T-cell (primary cell): Measurements from ENCODE around the gene RBM27. TPM values are rescaled to one million over a fixed set of nuclear protein-coding genes. Genes with fewer than 3 reads are reported as not detected.
"Not testable (repeated sequence)": the region's sequence is repeated elsewhere in the genome, so short reads cannot be mapped to it uniquely, and the experiment has no call there.

Experiments used
- ATAC-seq, 4 experiments: fragments of 200-7000 bp in 3 of 4; fragments of 150-1000 bp in 1 of 4; cut with Tn5 transposase; replicated peaks in 1 of 4; 1 replicate in 3 of 4; 2 replicates in 1 of 4; pipeline ENCODE4 v1.10.0; 2021; ENCODE audit warnings: moderate library complexity in 3 of 4, mild to moderate bottlenecking in 2 of 4, moderate number of reproducible peaks in 1 of 4
- CTCF ChIA-PET, 2 donors: fragments of 300-600 bp; sonication (Branson Sonifier 250); formaldehyde crosslinking; loops; one replicate each; lab custom pipeline; 2022; ENCODE audit warnings: antibody characterized with exemption in 2 of 2; lab: Charles Lee
- POLR2A ChIA-PET, 2 donors: fragments of 300-600 bp; sonication (Branson Sonifier 250); formaldehyde crosslinking; loops; one replicate each; lab custom pipeline; 2022; ENCODE audit warnings: antibody characterized with exemption in 2 of 2; lab: Charles Lee
- DNase-seq, 35 experiments: peaks; one replicate each; pipeline versions ENCODE4 v3.0.0 to v3.0.0-alpha.2; 2013 to 2023
- H3K27ac ChIP-seq: one replicate; pipeline ENCODE4 v1.5.1; 2013; ENCODE audit warnings: low read length
- H3K27me3 ChIP-seq, 2 experiments: replicated peaks in 1 of 2; 1 replicate in 1 of 2; 2 replicates in 1 of 2; pipeline versions ENCODE4 v1.6.1 to v1.7.0; 2013; ENCODE audit warnings: low read length in 1 of 2, mixed read lengths in 1 of 2; ENCODE audit not compliant: control insufficient read depth in 2 of 2, insufficient read depth in 2 of 2; ENCODE audit errors: extremely low read depth in 1 of 2
- H3K36me3 ChIP-seq, 2 donors: 1 replicate in 1 of 2; 2 replicates in 1 of 2; pipeline versions ENCODE4 v1.6.1 to v1.7.0; 2013; ENCODE audit warnings: low read length in 1 of 2; ENCODE audit not compliant: control insufficient read depth in 2 of 2, insufficient read depth in 1 of 2; ENCODE audit errors: extremely low read depth in 1 of 2
- H3K4me1 ChIP-seq, 2 experiments: 1 replicate in 1 of 2; 2 replicates in 1 of 2; pipeline versions ENCODE4 v1.6.1 to v1.7.0; 2013; ENCODE audit warnings: low read length in 2 of 2, mixed read lengths in 1 of 2; ENCODE audit not compliant: insufficient read depth in 2 of 2, control insufficient read depth in 1 of 2; ENCODE audit errors: extremely low read depth in 1 of 2
- H3K4me3 ChIP-seq, 2 donors: 1 replicate in 1 of 2; 2 replicates in 1 of 2; pipeline versions ENCODE4 v1.5.1 to v1.7.0; 2013; ENCODE audit warnings: mild to moderate bottlenecking in 2 of 2, low read length in 1 of 2, moderate library complexity in 1 of 2; ENCODE audit not compliant: control insufficient read depth in 1 of 2; ENCODE audit errors: extremely low read depth in 1 of 2
- H3K9me3 ChIP-seq: 2 replicates; pipeline ENCODE4 v1.7.0; 2013
- H3K27ac Mint-ChIP-seq, 2 donors: one replicate each; pipeline ENCODE4 v1.8.0; 2020 to 2021; ENCODE audit warnings: mild to moderate bottlenecking in 2 of 2, mixed read lengths in 2 of 2
- H3K27me3 Mint-ChIP-seq, 2 donors: one replicate each; pipeline ENCODE4 v1.8.0; 2021 to 2022; ENCODE audit warnings: mixed read lengths in 2 of 2
- H3K36me3 Mint-ChIP-seq: one replicate; pipeline ENCODE4 v1.8.0; 2021; ENCODE audit warnings: mixed read lengths
- H3K4me1 Mint-ChIP-seq, 3 donors: one replicate each; pipeline ENCODE4 v1.8.0; 2020 to 2022; ENCODE audit warnings: mixed read lengths in 3 of 3, mild to moderate bottlenecking in 1 of 3
- H3K4me3 Mint-ChIP-seq, 3 donors: one replicate each; pipeline ENCODE4 v1.8.0; 2020 to 2022; ENCODE audit warnings: mild to moderate bottlenecking in 3 of 3, mixed read lengths in 3 of 3, moderate library complexity in 3 of 3
- H3K9me3 Mint-ChIP-seq, 3 donors: one replicate each; pipeline ENCODE4 v1.8.0; 2020 to 2022; ENCODE audit warnings: mixed read lengths in 3 of 3
- WGBS: methylation state at CpG from one replicate; pipeline ENCODE4 v1.1.5; 2013; ENCODE audit warnings: missing lambda C conversion rate; ENCODE audit not compliant: insufficient coverage; 5-methylcytosine and 5-hydroxymethylcytosine counted together
- total RNA-seq, 35 experiments: library from RNA in 6 of 35; stranded (reverse) in 6 of 35; fragments of 120-200 nt in 1 of 35; gene quantifications; one replicate each; pipeline versions ENCODE4 v1.2.1 to v1.2.4 and lab custom pipeline; 2013 to 2026

Gene RBM27
- total RNA-seq, 5 donors from 2014 or later (not counting 1 experiment from before 2014, with no cell fraction given) = 19.1 to 26.1 (median 24.9) TPM

GRCh38 chr5:146185161-146185560 lies 18.2 kb upstream of the RBM27 start:
- Mint-ChIP-seq H3K4me1 (peaks cover 16 to 21% (median 18%) of the 10 kb centered on the region in 3 donors), H3K9me3 (no peaks in the 10 kb centered on the region), H3K4me3 (peak overlapping the region in 2 of 3 donors; percentile 13 to 34), H3K27ac (no peak overlapping the region), H3K27me3 (peaks cover 0 to 3% of the 10 kb centered on the region in 2 donors), H3K36me3 (peaks cover 4% of the 10 kb centered on the region)
- no peak overlapping the region for H3K27ac ChIP-seq
- CTCF ChIA-PET = no interaction called here
- no peaks in the 10 kb centered on the region for H3K9me3 ChIP-seq
- no peak for ATAC-seq
- H3K4me1 ChIP-seq = peaks cover 4 to 25% of the 10 kb centered on the region in 2 experiments
- H3K4me3 ChIP-seq = no peak overlapping the region
- DNase-seq = no peak
- WGBS = no CpG with 5 or more reads among the region's 2 CpGs
- POLR2A ChIA-PET = no interaction called here
- H3K27me3 ChIP-seq = peaks cover 0 to 2% of the 10 kb centered on the region in 2 experiments
- no peaks in the 10 kb centered on the region for H3K36me3 ChIP-seq

GRCh38 chr5:146188358-146188757 lies 15.0 kb upstream of the RBM27 start:
- Histone ChIP-seq H3K4me3 (no peak overlapping the region), H3K27ac (no peak overlapping the region), H3K36me3 (no peaks in the 10 kb centered on the region), H3K9me3 (no peaks in the 10 kb centered on the region), H3K4me1 (peaks cover 0 to 2% of the 10 kb centered on the region in 2 experiments), H3K27me3 (peaks cover 0 to 8% of the 10 kb centered on the region in 2 experiments)
- ChIA-PET CTCF (interaction anchor here in 1 of 2 donors (1.6 kb wide), 1 partner anchor 12 kb away, joined by 4 read pairs; no protein-coding TSS in a partner anchor), POLR2A (interaction anchor here in 1 of 2 donors (0.6 to 0.7 kb wide), 2 partner anchors 13 to 32 kb away, joined by 3 to 6 read pairs; no protein-coding TSS in a partner anchor)
- DNase-seq = no peak
- Mint-ChIP-seq H3K4me1 (no peaks in the 10 kb centered on the region), H3K4me3 (no peak overlapping the region), H3K27ac (no peak overlapping the region), H3K36me3 (no peaks in the 10 kb centered on the region), H3K9me3 (no peaks in the 10 kb centered on the region), H3K27me3 (peaks cover 4 to 14% of the 10 kb centered on the region in 2 donors)
- ATAC-seq = no peak
- WGBS = 100% methylated on average over 1 of the region's 1 CpG

- 84% methylated on average over 2 of the region's 3 CpGs for WGBS
- Mint-ChIP-seq H3K4me3 (no peak overlapping the region), H3K9me3 (no peaks in the 10 kb centered on the region), H3K27ac (no peak overlapping the region), H3K4me1 (no peaks in the 10 kb centered on the region), H3K36me3 (no peaks in the 10 kb centered on the region), H3K27me3 (peaks cover 14 to 26% of the 10 kb centered on the region in 2 donors)
- H3K9me3 ChIP-seq = no peaks in the 10 kb centered on the region
- POLR2A ChIA-PET = interaction anchor here in 1 of 2 donors (0.5 kb wide), 1 partner anchor 9 kb away, joined by 3 read pairs; no protein-coding TSS in a partner anchor
- ATAC-seq (no peak), DNase-seq (no peak)
- no peak overlapping the region for H3K4me3 ChIP-seq
- H3K27ac ChIP-seq = no peak overlapping the region
- H3K4me1 ChIP-seq = no peaks in the 10 kb centered on the region
- peaks cover 0 to 14% of the 10 kb centered on the region in 2 experiments for H3K27me3 ChIP-seq
- no peaks in the 10 kb centered on the region for H3K36me3 ChIP-seq
- CTCF ChIA-PET = no interaction called here
Observed at GRCh38 chr5:146192571-146193043, 10.8 kb upstream of the RBM27 start.

- peaks cover 0 to 14% of the 10 kb centered on the region in 2 experiments for H3K27me3 ChIP-seq
- H3K4me1 ChIP-seq = no peaks in the 10 kb centered on the region
- no peaks in the 10 kb centered on the region for H3K9me3 Mint-ChIP-seq
- WGBS = no CpG with 5 or more reads among the region's 1 CpG
- ChIA-PET CTCF (no interaction called here), POLR2A (no interaction called here)
- H3K27ac Mint-ChIP-seq = no peak overlapping the region
- no peak overlapping the region for H3K4me3 ChIP-seq
- no peak overlapping the region for H3K27ac ChIP-seq
- no peaks in the 10 kb centered on the region for H3K9me3 ChIP-seq
- no peaks in the 10 kb centered on the region for H3K36me3 Mint-ChIP-seq
- ATAC-seq (no peak), DNase-seq (no peak)
- no peak overlapping the region for H3K4me3 Mint-ChIP-seq
- peaks cover 14 to 26% of the 10 kb centered on the region in 2 donors for H3K27me3 Mint-ChIP-seq
- H3K36me3 ChIP-seq = no peaks in the 10 kb centered on the region
- H3K4me1 Mint-ChIP-seq = no peaks in the 10 kb centered on the region
Observed at GRCh38 chr5:146193285-146193684, 10.1 kb upstream of the RBM27 start.

GRCh38 chr5:146194997-146195396 lies 8.4 kb upstream of the RBM27 start:
- H3K4me1 Mint-ChIP-seq, H3K4me1 ChIP-seq, ATAC-seq, H3K36me3 Mint-ChIP-seq, DNase-seq, POLR2A ChIA-PET, H3K9me3 Mint-ChIP-seq, H3K27ac Mint-ChIP-seq, CTCF ChIA-PET, H3K4me3 ChIP-seq, H3K4me3 Mint-ChIP-seq, H3K27ac ChIP-seq, H3K36me3 ChIP-seq, H3K9me3 ChIP-seq: not testable (repeated sequence)
- H3K27me3 ChIP-seq = peaks cover 0 to 14% of the 10 kb centered on the region in 2 experiments
- no CpG with 5 or more reads among the region's 4 CpGs for WGBS
- H3K27me3 Mint-ChIP-seq = peaks cover 14 to 23% of the 10 kb centered on the region in 2 donors

- 95% methylated on average over 4 of the region's 6 CpGs for whole genome bisulfite sequencing
- Histone ChIP-seq H3K4me3 (no peak overlapping the region), H3K27ac (no peak overlapping the region), H3K27me3 (peaks cover 0 to 11% of the 10 kb centered on the region in 2 experiments), H3K4me1 (no peaks in the 10 kb centered on the region), H3K36me3 (no peaks in the 10 kb centered on the region), H3K9me3 (no peaks in the 10 kb centered on the region)
- Mint-ChIP-seq H3K27me3 (peaks cover 9 to 17% of the 10 kb centered on the region in 2 donors), H3K4me3 (no peak overlapping the region), H3K27ac (no peak overlapping the region), H3K9me3 (no peaks in the 10 kb centered on the region), H3K4me1 (no peaks in the 10 kb centered on the region), H3K36me3 (no peaks in the 10 kb centered on the region)
- DNase-seq (no peak), ATAC-seq (no peak)
- CTCF ChIA-PET = no interaction called here
- POLR2A ChIA-PET = no interaction called here
Observed at GRCh38 chr5:146196459-146197048, 6.9 kb upstream of the RBM27 start.
